Measurements from ENCODE around the gene IDH1. TPM values are rescaled to one million over a fixed set of nuclear protein-coding genes. Genes with fewer than 3 reads are reported as not detected.
A peak's percentile ranks its signal among the peaks of the same experiment; 100 is the strongest.

Gene IDH1
- total and polyA plus RNA-seq, 2 of the 8 experiments (the other 6 are each of a cell fraction or from before 2014, with no cell fraction given), result 174 to 398 TPM

DNA sequence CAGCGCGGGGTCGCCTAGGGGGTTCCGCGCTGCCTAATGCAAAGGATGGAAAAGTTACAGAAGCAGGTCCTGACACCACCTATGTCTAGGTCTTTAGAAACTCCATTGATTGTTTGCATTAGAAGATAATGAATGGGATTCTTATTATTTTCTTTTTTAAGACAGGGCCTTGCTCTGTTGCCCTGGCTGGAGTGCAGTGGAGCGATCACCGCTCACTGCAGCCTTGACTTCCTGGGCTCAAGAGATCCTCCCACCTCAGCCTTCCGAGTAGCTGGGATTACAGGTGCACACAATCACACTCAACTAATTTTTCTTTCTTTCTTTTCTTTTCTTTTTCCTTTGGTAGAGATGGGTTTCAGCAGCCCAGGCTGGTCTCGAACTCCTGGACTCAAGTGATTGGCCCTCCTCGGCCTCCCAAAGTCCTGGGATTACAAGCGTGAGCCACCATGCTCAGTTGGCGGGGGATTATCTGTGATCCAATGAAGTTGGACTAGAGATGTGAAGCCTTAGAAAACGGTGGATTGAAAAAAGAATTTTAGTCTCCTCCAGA, 761 bp upstream of the IDH1 start:
- Histone ChIP-seq H2BK20ac (ENCODE audit: low read length) (no peak overlapping the region), H4K91ac (replicated peaks; ENCODE audit: insufficient read length, low read length) (peak overlapping the region; percentile 59), H3K36me3 (ENCODE audit: control insufficient read depth in 2 of 4, insufficient read depth in 4 of 4, low read length in 3 of 4) (peaks cover 4 to 28% (median 10%) of the 10 kb centered on the region in 4 experiments; a peak in 5 of 8 replicates), H3K27me3 (replicated peaks in 1 of 4; ENCODE audit: control insufficient read depth in 3 of 4, extremely low read depth in 1 of 4, insufficient read depth in 3 of 4, low read length in 3 of 4) (no peaks in the 10 kb centered on the region), H3K23ac (ENCODE audit: insufficient read length) (no peak overlapping the region), H3K79me2 (ENCODE audit: control insufficient read depth in 1 of 2, insufficient read depth in 2 of 2, low read length in 2 of 2) (peaks cover 3 to 30% of the 10 kb centered on the region in 2 experiments; a peak in 3 of 4 replicates), H3K9me3 (ENCODE audit: insufficient read depth in 2 of 2, low read depth in 1 of 2, low read length in 1 of 2) (no peaks in the 10 kb centered on the region), H3K56ac (replicated peaks; ENCODE audit: insufficient read length, low read depth, low read length) (peak overlapping the region; percentile 98), H2AFZ (ENCODE audit: low read length) (no peak overlapping the region), H4K5ac (ENCODE audit: insufficient read length, low read depth, low read length) (no peak overlapping the region), H4K8ac (ENCODE audit: extremely low read depth, insufficient read depth, low read length) (0 out of 2 replicates have a peak overlapping the region, but pooled peaks have one; percentile 96), H2AK5ac (ENCODE audit: low read depth, low read length) (no peak overlapping the region), H3K14ac (ENCODE audit: insufficient read length) (no peak overlapping the region), H3K4me2 (ENCODE audit: insufficient read depth in 1 of 2, low read depth in 2 of 2, low read length in 2 of 2) (peak overlapping the region; percentile 69 to 70), H3K18ac (ENCODE audit: extremely low read depth, low read length) (peak overlapping the region; percentile 44; the same call in 1 of the 2 replicates), H3K9ac (replicated peaks in 1 of 4; ENCODE audit: extremely low read depth in 1 of 4, low read depth in 3 of 4, low read length in 3 of 4) (peak overlapping the region in 2 of 4 experiments; percentile 80 to 85; a peak in 5 of 7 replicates), H2BK12ac (ENCODE audit: low read depth, low read length) (no peak overlapping the region), H3K4ac (replicated peaks; ENCODE audit: insufficient read length, low read depth, low read length) (no peak overlapping the region), H2BK5ac (ENCODE audit: low read depth, low read length) (no peak overlapping the region), H3K4me1 (replicated peaks in 1 of 4; ENCODE audit: control insufficient read depth in 3 of 4, insufficient read depth in 4 of 4, low read length in 3 of 4) (peaks cover 0 to 4% (median 3%) of the 10 kb centered on the region in 4 experiments; a peak in 2 of 7 replicates), H3K79me1 (ENCODE audit: low read depth, low read length) (0 out of 2 replicates have a peak, but pooled peaks cover 3% of the 10 kb centered on the region), H4K20me1 (replicated peaks in 1 of 2; ENCODE audit: control insufficient read depth in 1 of 2, insufficient read depth in 2 of 2, low read length in 2 of 2) (peaks cover 0 to 1% of the 10 kb centered on the region in 2 experiments), H3K23me2 (ENCODE audit: low read depth, low read length) (peaks cover 2% of the 10 kb centered on the region; the same call in 1 of the 2 replicates), H3K4me3 (ENCODE audit: extremely low read depth in 1 of 4, insufficient read depth in 2 of 4, low read depth in 3 of 4, low read length in 4 of 4) (peak overlapping the region; percentile 85 to 99 (median 86)), H2BK120ac (replicated peaks; ENCODE audit: low read depth, low read length) (no peak overlapping the region), H2BK15ac (ENCODE audit: low read length) (no peak overlapping the region), H3K27ac (ENCODE audit: low read depth, low read length) (peak overlapping the region; percentile 82; the same call in 1 of the 2 replicates)
- CTCF ChIA-PET (ENCODE audit: partially characterized antibody), result interaction anchor here (0.6 to 6.2 kb wide), 16 partner anchors 10 to 236 kb away, joined by 3 to 53 read pairs (median 3); partner anchors contain the start of gene PIKFYVE
- DNase-seq (ENCODE audit: low read depth in 1 of 2, low spot score in 2 of 2), result no peak
- no peak for FAIRE-seq
- 50% methylated on average over 13 of the region's 13 CpGs; no CpG with 5 or more reads in 1 of the 2 experiments for WGBS, 2 experiments (ENCODE audit: extremely low coverage in 1 of 2, insufficient coverage in 1 of 2, insufficient read length in 1 of 2, insufficient replicate concordance in 2 of 2, low coverage in 1 of 2, low lambda C conversion rate in 2 of 2, missing lambda C conversion rate in 1 of 2)
- POLR2A ChIA-PET (ENCODE audit: partially characterized antibody), result interaction anchor here (0.9 to 7.0 kb wide), 12 partner anchors 10 to 156 kb away, joined by 3 to 68 read pairs (median 4); partner anchors contain the start of genes CRYGA and PIKFYVE
- TF ChIP-seq JUND (IDR thresholded peaks at IDR 0.05; ENCODE audit: low read length), result no peak
- no peak for TF ChIP-seq BCL11A (IDR thresholded peaks at IDR 0.05; ENCODE audit: low read depth in 2 of 2, low read length in 2 of 2)
- TF ChIP-seq ASH2L (IDR thresholded peaks at IDR 0.05; ENCODE audit: low read length), result peak; percentile 8

All from H1 (cell line).